ENCODE results near the gene USP3.
A peak's percentile ranks its signal among the peaks of the same experiment; 100 is the strongest.

USP3 gene

DNA sequence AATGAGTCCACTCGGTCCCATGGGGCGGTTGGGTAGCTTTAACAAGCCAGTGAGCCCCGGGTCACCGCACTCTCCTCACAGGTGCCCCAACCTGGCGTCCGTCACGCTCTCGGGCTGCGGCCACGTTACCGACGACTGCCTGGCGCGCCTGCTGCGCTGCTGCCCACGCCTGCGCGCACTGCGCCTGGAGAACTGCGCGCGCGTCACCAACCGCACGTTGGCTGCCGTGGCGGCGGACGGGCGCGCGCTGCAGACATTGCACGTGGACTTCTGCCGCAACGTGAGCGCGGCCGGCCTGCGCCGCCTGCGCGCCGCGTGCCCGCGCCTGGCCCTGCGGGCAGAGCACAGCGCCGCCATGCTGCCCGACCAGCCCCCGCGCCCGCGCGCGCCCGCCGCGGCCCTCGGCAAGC is 96.2 kb downstream of the USP3 start:
- peak; percentile 92 for DNase-seq (ENCODE audit: low read depth, low spot score)
- in situ Hi-C loops (cut with HindIII; ENCODE audit: low sequenced_read_pairs): no loop called here
- peak overlapping the region; percentile 69 for H3K4me3 ChIP-seq (ENCODE audit: low read depth, low read length)
- TF ChIP-seq, protein P1, sequence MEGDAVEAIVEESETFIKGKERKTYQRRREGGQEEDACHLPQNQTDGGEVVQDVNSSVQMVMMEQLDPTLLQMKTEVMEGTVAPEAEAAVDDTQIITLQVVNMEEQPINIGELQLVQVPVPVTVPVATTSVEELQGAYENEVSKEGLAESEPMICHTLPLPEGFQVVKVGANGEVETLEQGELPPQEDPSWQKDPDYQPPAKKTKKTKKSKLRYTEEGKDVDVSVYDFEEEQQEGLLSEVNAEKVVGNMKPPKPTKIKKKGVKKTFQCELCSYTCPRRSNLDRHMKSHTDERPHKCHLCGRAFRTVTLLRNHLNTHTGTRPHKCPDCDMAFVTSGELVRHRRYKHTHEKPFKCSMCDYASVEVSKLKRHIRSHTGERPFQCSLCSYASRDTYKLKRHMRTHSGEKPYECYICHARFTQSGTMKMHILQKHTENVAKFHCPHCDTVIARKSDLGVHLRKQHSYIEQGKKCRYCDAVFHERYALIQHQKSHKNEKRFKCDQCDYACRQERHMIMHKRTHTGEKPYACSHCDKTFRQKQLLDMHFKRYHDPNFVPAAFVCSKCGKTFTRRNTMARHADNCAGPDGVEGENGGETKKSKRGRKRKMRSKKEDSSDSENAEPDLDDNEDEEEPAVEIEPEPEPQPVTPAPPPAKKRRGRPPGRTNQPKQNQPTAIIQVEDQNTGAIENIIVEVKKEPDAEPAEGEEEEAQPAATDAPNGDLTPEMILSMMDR (IDR thresholded peaks at IDR 0.05; ENCODE audit: low read depth, low read length): no peak

DNA sequence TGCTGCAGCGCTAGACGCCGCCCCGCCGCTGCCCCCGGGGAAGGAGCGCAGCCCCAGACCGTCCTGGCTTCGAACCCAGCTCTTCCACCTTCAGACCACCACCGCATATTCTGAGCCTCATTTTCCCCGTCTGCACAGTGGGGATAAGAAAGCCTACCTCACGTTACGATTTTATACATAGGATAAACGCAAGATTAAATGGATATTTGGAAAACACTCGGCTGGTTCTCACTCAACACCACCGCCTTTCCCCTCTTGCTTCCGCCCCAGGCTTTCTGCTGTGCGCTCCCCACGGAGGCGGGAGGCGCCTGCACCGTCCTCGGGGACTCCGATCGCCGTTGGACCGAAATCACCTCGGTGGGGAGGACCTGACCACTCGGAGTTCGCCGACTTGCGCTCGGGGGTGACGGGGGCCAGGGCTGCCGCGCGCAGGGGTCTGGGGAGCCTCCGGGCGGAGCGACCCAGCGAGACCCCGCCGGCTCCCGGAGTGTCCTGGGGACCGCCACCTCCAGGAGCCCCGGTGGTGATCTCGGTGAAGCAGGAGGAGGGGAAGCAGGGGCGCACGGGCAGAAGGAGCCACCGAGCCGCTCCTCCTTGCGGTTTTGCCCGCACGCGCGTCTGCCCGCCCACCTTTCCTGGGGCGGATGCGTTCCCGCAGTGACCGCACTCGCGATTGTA is 96.8 kb downstream of the USP3 start:
- TF ChIP-seq, protein P1 (IDR thresholded peaks at IDR 0.05; ENCODE audit: low read depth, low read length): no peak
- peak; percentile 54 for DNase-seq (ENCODE audit: low read depth, low spot score)
- in situ Hi-C loops (cut with HindIII; ENCODE audit: low sequenced_read_pairs): no loop called here
- H3K4me3 ChIP-seq (ENCODE audit: low read depth, low read length): peak overlapping the region; percentile 69

DNA sequence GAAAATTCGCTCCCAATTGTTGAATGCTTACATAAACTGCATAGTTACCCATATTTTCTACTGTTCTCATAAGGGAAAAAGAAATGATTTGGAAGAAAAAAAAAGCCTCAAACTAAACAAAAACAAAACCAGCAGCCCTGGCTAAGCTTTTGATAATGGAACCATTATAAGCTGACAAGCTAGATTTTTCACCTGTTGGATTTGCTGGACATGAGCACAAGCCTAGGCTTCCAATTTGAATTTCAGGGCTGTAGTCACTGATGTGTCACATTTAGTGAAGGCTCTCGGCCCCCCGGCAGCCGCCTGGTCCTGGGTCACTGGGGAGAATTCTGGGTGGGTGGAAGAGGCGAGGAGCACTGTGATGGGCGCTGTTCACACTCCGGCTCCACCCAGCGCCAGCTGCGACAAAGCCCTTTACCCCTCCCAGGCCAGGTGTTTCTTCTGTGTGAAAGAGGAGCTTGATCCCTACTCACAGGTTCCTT is 97.4 kb downstream of the USP3 start:
- peak overlapping the region; percentile 69 for H3K4me3 ChIP-seq (ENCODE audit: low read depth, low read length)
- TF ChIP-seq, protein P1 (IDR thresholded peaks at IDR 0.05; ENCODE audit: low read depth, low read length): no peak
- in situ Hi-C loops (cut with HindIII; ENCODE audit: low sequenced_read_pairs): no loop called here
- DNase-seq (ENCODE audit: low read depth, low spot score): peak; percentile 28

DNA sequence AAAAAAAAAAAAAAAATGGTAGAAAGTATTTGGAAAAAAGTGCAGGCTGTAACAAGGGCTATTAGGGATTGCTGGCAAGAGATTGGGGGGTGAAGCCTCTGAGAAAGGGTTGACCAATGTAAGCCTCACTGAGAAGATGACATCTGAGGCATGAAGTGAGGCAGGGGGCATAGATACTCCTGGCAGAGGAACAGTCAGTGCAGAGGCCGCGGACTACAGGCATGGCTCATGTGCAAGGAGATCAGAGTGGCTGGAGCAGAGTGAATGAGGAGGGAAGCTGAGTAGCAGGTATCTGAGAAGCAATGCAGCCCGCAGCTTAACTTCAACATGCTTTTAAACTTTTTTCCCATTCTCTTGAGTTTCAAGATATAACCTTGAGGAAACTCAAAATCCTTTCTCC is 98.2 kb downstream of the USP3 start:
- TF ChIP-seq, protein P1 (IDR thresholded peaks at IDR 0.05; ENCODE audit: low read depth, low read length): no peak
- H3K4me3 ChIP-seq (ENCODE audit: low read depth, low read length): no peak overlapping the region
- DNase-seq (ENCODE audit: low read depth, low spot score): no peak
- in situ Hi-C loops (cut with HindIII; ENCODE audit: low sequenced_read_pairs): no loop called here

DNA sequence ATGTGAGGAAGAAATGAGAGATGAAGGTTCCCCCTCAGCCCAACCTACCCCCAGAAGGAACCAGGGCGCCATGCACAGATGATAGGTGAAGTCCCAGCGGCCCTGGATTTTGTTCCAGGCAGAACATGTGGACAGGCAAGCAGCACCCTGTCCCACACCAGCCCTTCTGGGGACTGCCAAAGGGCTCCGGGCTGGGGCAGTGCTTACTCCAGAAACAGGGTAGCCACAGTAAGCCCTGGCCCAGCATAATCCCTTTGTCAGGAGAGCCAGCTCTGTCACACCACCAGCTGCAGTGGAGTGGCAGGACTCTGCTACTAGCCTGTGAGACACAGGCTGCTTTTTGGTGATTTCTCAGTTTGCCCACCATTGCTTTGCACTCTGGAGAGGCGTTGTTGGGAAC is 99.1 kb downstream of the USP3 start:
- in situ Hi-C loops (cut with HindIII; ENCODE audit: low sequenced_read_pairs): no loop called here
- no peak for DNase-seq (ENCODE audit: low read depth, low spot score)
- TF ChIP-seq, protein P1 (IDR thresholded peaks at IDR 0.05; ENCODE audit: low read depth, low read length): no peak
- H3K4me3 ChIP-seq (ENCODE audit: low read depth, low read length): no peak overlapping the region

DNA sequence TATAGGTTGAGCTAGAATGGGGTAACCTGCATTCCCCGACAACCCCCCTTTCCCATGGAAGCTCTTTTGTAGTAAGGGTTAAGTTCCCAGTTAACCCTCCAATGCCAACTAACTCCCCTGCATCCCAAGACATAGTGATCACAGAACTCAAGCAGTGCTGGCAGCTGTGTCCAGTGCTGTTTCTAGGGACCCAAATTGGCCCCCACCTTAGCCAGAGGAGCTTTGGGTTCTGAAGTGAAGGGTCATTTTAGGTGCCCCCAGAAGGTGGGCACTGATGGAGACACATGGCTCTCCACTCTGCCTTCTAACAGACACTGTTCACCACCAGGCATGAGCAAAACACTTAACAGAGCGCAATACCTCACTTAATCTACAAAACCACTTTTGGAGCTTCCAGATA is 99.9 kb downstream of the USP3 start:
- TF ChIP-seq, protein P1 (IDR thresholded peaks at IDR 0.05; ENCODE audit: low read depth, low read length): no peak
- no peak overlapping the region for H3K4me3 ChIP-seq (ENCODE audit: low read depth, low read length)
- in situ Hi-C loops (cut with HindIII; ENCODE audit: low sequenced_read_pairs): no loop called here
- DNase-seq (ENCODE audit: low read depth, low spot score): no peak

All from astrocyte of the spinal cord (primary cell).